Stimulated activated CD8-positive, alpha-beta memory T cell treated with anti-CD3 and anti-CD28 coated beads, Interleukin-12 subunit alpha, Interleukin-12 subunit beta, amount 100 ng/mL, for 4 hours (primary cell): ENCODE data around the gene TMEM185B.
A peak's percentile ranks its signal among the peaks of the same experiment; 100 is the strongest.

ENCODE experiments used
- DNase-seq: peaks from one replicate; pipeline ENCODE4 v3.0.0-alpha.2; 2020; ENCODE audit warnings: low read depth

The TMEM185B gene

DNA sequence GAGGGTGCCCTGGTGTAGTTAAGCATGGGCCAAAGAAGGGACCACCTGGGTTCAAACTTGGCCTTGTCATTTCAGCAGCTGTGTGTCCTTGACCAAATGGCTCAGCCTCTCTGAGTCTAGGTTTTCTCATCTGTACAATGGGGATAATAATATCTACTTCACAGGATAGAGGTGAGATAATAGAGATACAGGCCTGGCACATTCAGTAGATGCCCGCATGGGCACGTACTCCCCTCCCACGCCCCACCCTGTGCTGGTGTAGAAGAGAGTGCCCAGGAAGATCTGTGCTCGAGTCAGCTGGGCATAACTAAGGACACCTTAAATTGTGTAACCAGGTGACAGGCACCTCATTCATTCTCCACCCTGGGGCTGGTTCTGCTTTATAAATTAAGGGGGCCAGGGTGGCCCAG is 8.4 kb upstream of the TMEM185B start:
- peak; percentile 18 for DNase-seq

DNA sequence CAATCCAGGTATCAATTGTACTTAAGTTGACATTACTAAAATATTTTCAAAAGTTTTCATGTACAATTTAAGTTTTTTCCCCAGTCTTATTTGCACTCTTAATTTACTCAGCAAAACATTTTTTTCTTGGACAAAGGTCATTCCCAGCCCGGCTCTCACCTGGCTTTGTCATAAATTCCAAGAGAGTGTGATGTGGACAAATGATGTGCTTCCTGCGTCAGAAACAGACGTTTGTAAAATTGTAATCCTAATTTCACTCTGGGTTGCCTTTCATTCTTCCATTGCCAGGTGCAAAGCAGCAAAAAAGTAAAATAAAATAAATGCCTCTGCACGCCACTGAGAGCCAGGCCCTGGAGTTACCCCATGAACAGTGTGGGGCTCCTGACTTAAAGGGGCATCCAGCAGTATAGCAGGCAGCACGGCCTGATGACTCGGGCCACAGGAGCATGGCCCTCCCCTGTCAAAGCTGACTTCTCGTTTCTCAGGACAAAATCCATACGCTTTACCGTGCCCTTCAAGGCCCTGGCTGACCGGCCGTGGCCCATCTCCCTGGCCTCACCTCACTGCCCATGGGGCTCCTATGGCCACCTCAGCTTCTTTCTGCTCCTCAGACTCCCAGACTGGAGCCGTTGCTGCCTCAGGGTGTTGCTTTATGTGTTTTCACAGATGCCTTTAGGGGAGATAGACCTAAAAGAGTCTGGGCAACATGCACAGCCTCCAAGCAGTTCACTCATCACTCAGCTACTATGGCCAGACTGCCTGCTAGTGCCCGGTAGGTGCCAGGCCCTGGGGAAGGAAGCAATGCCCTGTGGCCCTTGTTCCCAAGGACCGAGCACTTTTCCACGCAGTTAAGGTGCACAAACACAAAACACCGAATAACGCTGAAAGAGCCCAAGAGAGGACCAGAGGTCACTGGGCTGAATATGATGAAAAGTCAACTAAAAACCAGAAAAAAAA is 7.6 kb upstream of the TMEM185B start:
- no peak for DNase-seq

DNA sequence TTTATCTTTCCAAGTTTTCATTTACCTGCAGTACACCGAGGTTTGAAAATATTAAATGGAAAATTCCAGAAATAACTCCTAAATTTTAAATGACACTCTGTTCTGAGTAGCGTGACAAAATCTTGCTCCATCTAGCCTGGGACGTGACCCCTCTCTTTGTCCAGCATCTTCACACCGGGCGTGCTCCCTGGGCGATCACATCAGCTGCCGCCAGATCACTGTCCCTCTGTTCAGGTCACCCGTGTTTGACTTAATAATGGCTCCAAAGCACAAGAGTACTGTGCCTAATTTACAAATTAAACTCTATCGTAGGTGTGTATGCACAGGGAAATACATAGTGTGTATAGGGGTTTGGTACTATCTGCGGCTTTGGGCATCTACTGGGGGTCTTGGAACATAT is 6.1 kb upstream of the TMEM185B start:
- DNase-seq: no peak

DNA sequence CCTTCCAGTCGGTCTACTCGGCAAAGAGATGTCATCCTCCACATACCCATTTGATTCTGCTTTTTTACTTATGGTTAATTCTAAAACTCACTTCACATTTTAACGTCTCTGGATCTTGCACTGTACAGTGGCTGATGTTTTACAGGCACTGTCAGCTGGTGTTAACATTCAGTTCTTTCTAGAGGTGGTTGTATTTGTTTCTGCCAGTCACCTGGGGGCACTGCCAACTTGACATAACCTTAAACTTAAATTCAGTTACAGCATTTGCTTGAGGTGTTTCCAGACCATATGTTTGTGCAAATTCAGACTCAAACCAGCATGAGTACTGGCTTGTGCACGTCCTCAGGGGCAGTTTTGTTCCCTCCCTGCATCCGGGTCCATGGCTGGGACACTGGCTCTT is 5.3 kb upstream of the TMEM185B start:
- no peak for DNase-seq

GRCh38 chr2:120227111-120227991 is 4.2 kb upstream of the TMEM185B start:
- no peak for DNase-seq

GRCh38 chr2:120226316-120226715 is 3.1 kb upstream of the TMEM185B start:
- no peak for DNase-seq

DNA sequence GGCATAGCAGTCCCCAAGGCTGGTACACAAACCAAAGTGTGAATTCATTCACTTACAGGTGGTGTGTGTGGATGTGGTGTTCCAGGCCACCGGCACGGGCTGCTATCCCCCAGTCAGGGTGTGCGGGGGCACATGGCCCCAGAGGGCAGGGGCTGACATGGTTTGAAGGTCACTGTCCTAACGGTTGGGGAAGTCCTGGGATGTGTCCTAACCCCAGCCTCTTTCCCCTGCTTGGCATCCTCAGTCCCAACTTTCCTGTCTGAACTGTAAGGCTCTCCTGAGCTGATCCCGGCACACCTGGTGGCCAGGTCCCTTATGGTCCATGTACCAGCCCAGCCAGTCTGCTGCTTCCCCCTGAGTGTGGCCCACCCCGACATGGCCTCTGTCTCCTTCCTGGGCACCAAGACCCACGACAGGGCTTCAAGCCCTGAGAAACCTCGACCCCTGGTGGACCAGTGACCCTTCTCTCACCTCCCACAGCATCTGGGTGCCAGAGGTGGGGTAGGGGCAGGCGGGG is 2.4 kb upstream of the TMEM185B start:
- DNase-seq: no peak

DNA sequence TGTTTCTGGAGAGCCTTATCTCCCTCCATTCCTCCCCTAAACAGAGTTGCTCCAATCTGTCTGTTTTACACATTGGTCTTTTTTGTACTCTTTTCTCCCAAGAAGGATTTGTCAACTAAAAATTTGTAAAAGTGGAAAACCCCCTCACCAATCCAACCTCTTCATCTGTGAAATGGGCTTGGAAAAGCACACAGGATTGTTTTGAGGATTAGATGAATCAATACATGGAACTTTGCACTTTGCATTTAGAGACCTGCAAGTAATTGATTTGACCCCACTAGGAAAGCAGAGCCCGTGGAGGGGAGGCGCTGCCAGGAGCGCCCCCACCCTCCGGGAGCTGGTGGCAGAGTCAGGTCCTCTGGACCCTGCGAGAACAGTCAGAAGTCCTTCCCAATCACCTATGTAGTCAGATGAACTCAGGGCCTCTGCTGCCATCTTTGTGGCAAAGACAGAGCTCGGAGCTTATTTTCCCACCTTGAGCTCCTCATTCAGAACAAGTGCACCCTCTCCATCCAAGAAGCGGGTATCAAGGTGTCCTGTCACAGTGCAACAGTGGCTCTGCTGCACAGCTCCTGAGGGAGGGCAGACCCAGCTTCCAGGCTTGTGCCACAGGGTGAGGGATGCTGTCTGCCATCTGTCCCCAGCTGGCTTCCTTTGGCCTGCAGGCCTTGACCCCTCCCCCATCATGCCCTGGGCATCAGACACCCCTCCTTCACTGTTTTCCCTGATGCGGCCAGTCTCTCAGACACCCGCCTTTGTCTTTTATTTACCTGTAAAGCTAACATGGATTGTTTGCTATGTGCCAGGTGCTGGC is 1.7 kb upstream of the TMEM185B start:
- DNase-seq: no peak

- no peak for DNase-seq
These were observed 1.1 kb upstream of the TMEM185B start for GRCh38 chr2:120224256-120224655.

- no peak for DNase-seq
These were observed 790 bp downstream of the TMEM185B start for GRCh38 chr2:120222186-120223033.

- no peak for DNase-seq
These were observed 1.6 kb downstream of the TMEM185B start for GRCh38 chr2:120221616-120222015.

- DNase-seq: no peak
These were observed 2.4 kb downstream of the TMEM185B start for GRCh38 chr2:120220756-120221155.

DNA sequence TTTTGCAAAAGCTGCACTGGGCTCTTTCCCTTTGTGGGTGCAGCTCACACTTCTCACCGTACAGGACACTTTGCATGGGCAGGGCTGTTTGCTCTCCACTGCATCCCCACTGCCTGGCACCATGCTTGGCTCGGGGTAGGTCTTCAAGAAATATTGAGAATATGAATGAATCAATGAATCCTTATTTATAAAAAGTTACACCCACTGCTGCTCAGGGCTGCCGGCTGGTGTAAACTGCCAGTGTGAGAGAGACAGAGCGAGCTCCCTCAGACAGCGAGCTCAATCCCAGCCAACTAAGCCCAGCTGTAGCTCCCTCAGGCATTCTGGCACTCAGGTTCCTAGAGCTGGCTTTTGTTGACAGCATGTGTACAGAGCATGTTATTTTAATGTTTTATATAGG is 3.4 kb downstream of the TMEM185B start:
- DNase-seq: no peak

GRCh38 chr2:120219291-120219690 is 3.9 kb downstream of the TMEM185B start:
- DNase-seq: no peak

- DNase-seq: no peak
These were observed 5.0 kb downstream of the TMEM185B start for GRCh38 chr2:120218181-120218580.

GRCh38 chr2:120210270-120210693 is 12.9 kb downstream of the TMEM185B start:
- DNase-seq: no peak

DNA sequence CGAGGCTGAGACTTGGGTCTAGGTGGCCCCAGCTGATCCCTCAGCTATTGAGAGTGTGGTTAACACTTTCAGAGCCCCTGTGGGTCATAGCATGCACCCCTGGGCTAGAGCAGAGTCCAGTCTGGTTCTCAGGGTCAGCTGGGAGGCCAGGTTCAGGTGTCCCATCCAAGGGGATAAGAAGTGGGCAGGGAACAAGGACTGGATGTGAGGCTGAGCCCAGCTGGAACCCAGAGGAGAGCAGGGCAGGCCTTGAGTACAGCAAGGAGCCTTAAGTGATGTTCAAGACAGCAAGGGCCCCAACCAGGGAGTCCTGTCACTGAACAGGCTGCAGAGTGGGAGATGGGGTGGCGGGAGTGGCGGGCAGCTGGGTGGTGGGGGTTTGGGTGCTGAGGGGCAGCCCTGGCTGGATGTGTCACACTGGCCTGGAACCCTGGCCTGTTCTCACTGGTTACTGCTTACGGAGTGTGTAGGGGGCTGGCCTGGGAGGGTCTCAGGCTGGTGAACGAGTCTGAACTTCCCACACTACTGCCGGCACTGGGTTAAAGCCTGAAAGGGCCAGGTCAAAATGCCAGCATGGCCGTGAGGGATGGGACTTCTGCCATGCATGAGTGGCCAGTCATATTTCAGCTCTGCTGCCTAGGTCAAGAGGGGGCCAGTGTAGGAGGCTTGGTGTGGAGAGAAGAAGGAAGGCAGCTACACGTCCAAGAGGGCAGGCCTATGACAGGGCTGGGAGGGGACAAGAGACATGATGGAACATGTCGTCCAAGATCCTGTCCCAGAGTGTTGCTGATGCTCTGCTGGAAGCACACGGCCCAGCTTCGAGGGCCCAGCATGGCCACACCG is 13.6 kb downstream of the TMEM185B start:
- no peak for DNase-seq

- no peak for DNase-seq
These were observed 14.5 kb downstream of the TMEM185B start for GRCh38 chr2:120208381-120209353.
